ENCODE measurements around the gene F2R.

- no peak for TF ChIP-seq CTCF (conservative IDR thresholded peaks at IDR 0.05)
- TF ChIP-seq ZFX (IDR thresholded peaks at IDR 0.05): no peak
Measured at GRCh38 chr5:76782444-76782843, 66.5 kb downstream of the F2R start.

Data from C4-2B (cell line).